ENCODE results near the gene METTL1.

The METTL1 gene

DNA sequence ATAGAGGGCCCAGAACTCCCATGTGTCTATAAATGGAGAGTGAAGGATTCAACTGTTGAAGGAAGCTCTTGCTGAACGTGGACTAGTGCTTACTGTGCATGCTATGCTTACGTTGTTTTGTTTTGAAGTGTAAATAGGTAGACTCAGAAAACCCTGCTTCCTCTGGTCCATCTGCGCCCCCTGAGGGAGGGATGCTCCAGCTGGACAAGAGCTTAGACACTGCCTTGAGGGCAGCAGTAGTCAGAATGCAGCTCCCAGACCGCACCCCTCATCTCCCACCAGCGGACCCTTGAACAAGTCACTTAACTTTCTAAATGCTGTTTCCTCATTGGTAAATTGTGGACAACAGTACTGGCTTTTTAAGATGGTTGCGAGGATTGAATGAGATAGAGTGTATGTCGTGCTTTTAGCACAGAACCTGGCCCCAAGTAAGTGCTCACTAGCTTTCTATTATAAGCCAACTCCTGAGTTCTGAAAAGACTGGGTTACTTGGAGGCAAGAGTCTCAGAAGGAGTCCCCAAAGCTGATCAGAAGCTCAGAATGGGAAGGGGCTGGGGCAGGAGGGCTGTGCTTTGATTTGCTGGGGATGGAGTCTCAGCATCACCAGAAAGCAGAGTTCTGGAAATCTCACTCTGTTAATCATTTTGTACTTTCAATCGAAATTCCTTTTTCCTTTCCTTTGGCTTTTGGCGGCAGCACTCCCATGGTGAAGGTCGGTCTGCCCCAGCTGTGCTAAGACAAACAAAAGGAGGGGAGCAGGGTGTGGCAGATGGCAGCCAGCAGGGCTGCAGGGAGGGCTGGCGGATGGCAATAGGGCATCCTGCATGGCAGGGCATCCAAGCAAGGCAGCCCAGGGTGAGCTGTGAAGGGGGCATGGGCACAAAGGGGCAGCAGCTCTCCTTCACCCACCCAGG lies 48.9 kb downstream of the METTL1 start:
- TF ChIP-seq, protein P1, sequence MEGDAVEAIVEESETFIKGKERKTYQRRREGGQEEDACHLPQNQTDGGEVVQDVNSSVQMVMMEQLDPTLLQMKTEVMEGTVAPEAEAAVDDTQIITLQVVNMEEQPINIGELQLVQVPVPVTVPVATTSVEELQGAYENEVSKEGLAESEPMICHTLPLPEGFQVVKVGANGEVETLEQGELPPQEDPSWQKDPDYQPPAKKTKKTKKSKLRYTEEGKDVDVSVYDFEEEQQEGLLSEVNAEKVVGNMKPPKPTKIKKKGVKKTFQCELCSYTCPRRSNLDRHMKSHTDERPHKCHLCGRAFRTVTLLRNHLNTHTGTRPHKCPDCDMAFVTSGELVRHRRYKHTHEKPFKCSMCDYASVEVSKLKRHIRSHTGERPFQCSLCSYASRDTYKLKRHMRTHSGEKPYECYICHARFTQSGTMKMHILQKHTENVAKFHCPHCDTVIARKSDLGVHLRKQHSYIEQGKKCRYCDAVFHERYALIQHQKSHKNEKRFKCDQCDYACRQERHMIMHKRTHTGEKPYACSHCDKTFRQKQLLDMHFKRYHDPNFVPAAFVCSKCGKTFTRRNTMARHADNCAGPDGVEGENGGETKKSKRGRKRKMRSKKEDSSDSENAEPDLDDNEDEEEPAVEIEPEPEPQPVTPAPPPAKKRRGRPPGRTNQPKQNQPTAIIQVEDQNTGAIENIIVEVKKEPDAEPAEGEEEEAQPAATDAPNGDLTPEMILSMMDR (IDR thresholded peaks at IDR 0.05): no peak

DNA sequence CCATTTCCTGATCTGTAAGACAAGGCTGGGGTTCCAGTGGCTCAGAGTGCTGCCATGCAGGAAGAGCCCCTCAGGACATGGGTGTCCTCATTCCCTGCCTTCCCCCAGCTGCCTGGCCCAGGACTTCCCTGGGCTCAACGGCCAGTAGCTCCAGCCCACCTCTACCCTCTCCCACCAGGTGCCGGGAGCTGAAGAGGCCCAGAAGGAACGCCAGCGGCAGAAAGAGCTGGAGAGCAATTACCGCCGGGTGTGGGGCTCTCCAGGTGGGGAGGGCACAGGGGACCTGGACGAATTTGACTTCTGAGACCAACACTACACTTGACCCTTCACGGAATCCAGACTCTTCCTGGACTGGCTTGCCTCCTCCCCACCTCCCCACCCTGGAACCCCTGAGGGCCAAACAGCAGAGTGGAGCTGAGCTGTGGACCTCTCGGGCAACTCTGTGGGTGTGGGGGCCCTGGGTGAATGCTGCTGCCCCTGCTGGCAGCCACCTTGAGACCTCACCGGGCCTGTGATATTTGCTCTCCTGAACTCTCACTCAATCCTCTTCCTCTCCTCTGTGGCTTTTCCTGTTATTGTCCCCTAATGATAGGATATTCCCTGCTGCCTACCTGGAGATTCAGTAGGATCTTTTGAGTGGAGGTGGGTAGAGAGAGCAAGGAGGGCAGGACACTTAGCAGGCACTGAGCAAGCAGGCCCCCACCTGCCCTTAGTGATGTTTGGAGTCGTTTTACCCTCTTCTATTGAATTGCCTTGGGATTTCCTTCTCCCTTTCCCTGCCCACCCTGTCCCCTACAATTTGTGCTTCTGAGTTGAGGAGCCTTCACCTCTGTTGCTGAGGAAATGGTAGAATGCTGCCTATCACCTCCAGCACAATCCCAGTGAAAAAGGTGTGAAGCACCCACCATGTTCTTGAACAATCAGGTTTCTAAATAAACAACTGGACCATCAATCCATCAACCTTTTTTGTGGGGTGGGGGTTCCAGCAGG lies 51.0 kb downstream of the METTL1 start:
- TF ChIP-seq, protein P1 (IDR thresholded peaks at IDR 0.05): no peak

DNA sequence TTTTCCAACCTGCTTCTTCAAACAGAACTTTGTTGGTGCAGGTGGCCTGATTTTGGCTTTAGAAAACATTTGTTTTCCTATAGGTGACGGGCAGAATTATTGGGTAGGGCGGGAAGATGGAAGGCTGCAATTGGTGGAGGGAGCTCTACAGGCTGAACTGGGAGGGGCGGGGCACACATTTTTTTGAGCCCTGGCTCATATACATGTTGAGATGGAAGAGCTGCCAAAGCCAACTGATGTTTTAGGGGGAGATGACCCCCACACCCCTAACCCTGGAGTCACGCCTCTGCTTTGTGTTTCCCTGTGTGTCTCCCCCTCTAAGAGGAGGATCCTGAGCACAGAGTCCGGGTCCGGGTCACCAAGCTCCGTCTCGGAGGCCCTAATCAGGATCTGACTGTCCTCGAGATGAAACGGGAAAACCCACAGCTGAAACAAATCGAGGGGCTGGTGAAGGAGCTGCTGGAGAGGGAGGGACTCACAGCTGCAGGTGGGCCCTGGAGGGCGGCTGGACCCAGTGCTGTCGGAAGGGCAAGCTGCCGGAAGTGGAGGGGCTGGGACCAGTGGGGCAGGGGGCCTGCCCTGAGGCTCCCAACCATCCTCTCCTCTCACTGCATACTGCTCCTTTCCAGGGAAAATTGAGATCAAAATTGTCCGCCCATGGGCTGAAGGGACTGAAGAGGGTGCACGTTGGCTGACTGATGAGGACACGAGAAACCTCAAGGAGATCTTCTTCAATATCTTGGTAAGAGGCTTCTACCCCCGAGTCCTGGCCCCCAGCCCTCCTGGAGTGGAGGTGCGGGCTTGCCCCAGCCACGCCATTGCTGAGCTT lies 51.9 kb downstream of the METTL1 start:
- TF ChIP-seq, protein P1 (IDR thresholded peaks at IDR 0.05): no peak

DNA sequence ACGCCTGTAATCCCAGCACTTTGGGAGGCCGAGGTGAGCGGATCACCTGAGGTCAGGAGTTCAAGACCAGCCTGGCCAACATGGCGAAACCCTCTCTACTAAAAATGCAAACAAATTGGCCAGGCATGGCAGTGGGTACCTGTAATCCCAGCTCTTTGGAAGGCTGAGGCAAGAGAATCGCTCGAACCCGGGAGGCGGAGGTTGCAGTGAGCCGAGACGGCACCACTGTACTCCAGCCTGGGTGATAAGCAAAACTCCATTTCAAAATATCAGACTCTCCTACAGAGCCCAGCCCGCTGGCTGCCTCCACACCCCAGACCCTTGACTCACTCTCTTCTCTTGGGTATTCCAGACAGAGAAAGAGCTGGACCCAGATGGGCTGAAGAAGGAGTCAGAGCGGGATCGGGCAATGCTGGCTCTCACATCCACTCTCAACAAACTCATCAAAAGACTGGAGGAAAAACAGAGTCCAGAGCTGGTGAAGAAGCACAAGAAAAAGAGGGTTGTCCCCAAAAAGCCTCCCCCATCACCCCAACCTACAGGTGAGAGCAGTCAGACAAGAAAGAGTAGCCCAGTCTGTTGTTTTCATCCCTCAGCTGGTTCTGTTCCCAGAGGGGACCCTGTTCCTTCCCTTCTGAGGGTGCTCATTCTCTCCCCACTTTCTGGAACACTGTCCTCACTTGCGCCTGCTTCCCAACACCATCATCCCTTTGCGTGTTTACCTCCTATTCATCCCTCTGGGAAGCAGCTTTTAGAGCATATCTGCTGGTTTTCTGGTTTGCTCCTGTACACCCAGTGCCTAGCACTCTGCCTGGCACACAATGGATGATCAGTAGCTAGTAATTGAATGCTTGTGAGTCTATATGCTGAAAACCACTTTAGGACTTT lies 53.0 kb downstream of the METTL1 start:
- TF ChIP-seq, protein P1 (IDR thresholded peaks at IDR 0.05): no peak
